ENCODE data around the gene DIP2C. TPM values are rescaled to one million over a fixed set of nuclear protein-coding genes. Genes with fewer than 3 reads are reported as not detected.

The DIP2C gene
- total RNA-seq, 1 donor from 2014 or later, result 24.8 TPM

DNA sequence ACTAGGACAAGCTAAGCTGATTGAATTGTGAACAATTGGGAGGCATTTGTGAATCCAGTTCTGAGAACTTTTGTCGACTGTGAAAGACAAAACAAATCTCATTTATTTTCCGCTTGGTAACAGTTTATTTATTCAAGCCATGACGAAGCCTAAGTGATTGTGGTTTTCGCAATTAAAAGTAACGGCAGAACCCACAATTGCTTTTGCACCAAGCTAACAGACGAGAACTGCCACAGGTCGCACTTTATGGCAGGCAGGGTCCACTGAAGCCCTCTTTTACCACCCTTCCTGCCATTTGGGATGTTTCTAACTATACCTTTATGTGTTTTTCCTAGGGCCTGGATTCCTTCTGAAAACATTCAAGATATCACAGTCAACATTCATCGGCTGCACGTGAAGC is 443.0 kb downstream of the DIP2C start:
- no peak for DNase-seq (ENCODE audit: low spot score)

DNA sequence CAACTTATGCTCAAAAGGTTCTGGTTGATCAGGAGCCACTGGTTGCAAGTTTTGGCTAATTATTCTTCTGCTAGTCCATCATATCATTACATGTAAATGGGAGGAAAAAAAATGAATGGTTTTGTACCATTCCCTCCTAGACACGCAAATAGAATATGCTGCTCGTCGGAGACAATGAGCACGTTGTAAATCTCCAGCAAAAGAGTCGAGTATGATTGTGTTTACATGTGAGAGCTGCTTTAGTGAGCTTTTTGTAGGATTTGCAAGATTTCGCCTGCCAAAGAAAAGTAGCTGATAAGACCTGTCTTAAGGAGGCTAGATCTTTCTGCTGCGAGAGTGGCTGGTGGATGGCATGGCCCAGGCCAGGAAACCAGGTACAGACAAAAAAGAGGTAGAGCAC is 445.2 kb downstream of the DIP2C start:
- peak; percentile 26 for DNase-seq (ENCODE audit: low spot score)

GRCh38 chr10:241966-242643 is 447.4 kb downstream of the DIP2C start:
- DNase-seq (ENCODE audit: low spot score), result no peak

DNA sequence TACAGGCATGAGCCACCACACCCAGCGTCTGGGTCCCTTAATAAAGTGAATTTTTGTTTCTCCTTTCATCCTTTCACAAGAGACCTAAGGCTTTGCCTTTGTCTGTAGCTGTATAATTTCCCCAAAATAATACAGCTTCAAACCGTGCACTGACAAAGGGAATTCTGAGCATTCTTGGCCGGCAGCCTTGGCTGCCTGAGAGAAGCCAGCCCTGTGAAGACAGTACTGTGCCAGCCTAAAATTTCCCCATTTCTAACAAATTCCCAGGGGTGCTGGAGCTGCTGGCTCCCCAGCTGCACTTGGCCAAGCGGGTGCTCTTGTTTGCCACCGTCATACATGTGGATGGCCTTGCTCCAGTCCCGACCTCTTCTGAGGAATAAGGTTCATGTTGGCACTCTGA is 448.0 kb downstream of the DIP2C start:
- no peak for DNase-seq (ENCODE audit: low spot score)

- no peak for DNase-seq (ENCODE audit: low spot score)
Observed at GRCh38 chr10:239109-239508, 450.4 kb downstream of the DIP2C start.

DNA sequence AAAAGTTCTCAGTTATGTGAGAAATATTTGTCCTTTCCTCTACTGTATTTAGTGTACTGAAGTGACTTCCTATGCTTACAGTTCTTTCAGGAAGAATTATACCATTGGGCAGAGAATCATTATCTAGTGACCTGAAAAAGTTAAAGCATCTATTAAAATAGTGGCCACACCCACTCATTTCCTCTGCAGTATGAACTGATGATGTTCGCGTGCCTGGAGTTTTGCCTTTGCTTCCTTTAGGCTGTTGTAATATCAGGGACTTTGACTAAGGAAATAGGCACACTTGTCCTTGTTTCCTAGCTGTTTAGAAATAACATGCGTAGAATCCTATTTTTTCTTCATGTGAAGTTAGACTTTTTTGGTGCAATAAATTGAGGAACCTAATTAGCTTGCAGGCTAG is 453.6 kb downstream of the DIP2C start:
- DNase-seq (ENCODE audit: low spot score), result no peak

- peak; percentile 70 for DNase-seq (ENCODE audit: low spot score)
Observed at GRCh38 chr10:234708-235406, 454.6 kb downstream of the DIP2C start.

GRCh38 chr10:232878-233277 is 456.6 kb downstream of the DIP2C start:
- DNase-seq (ENCODE audit: low spot score), result no peak

DNA sequence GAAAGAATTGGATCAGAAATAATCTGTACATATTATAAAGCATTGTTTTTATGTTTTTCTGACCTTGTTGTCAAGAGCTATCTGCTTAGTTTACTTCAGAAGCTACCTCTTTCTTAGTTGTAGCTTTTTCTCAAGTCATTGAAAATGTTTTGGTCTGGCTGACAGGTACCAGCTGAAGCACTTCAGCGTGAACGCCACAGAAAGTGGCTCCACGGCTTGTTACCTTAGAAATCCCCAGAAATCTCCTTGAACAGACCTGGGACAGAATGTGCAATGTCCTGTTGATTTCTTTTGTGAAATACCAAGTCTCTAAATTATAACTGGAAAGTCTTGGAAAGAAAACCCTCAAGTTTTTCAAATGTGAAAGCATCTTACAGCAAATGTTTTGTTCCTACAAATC is 457.4 kb downstream of the DIP2C start:
- no peak for DNase-seq (ENCODE audit: low spot score)

DNA sequence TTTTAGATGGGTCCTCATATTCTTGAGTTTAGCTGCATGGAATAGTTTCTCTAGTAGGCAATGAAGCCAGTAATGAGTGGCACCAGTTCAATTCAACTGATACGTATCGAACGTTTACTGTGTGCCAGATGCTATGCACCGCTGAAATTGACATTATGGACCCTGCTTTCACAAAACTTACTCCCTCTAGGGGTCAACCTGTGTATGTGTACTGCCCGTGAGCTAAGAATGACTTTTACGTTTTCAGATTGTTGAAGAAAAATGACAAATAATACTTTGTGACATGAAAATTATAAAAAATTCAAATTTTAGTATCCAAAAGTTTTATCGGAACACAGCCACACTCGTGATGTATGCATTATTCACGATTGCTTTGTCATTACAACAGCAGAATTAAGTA is 458.7 kb downstream of the DIP2C start:
- no peak for DNase-seq (ENCODE audit: low spot score)

GRCh38 chr10:228366-228765 is 461.1 kb downstream of the DIP2C start:
- DNase-seq (ENCODE audit: low spot score), result peak; percentile 37

DNA sequence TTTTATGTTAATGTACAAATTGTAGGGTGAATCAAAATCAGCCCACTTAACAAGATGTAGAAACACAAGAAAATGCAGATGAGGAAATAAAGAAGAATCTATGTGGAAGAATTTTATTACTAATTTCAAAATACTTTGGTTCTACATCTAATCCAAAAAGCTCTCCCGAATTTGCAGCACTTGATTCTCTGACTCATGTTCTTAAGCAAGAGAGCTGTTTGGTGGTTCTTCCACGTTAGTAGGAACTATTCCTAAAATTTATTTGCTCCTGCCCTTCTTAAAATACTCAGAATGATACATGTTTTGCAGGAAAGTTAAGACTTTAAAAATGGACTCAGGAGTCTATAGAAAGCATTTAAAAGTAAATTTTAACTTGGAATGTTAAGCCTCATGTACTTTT is 462.5 kb downstream of the DIP2C start:
- DNase-seq (ENCODE audit: low spot score), result peak; percentile 85

DNA sequence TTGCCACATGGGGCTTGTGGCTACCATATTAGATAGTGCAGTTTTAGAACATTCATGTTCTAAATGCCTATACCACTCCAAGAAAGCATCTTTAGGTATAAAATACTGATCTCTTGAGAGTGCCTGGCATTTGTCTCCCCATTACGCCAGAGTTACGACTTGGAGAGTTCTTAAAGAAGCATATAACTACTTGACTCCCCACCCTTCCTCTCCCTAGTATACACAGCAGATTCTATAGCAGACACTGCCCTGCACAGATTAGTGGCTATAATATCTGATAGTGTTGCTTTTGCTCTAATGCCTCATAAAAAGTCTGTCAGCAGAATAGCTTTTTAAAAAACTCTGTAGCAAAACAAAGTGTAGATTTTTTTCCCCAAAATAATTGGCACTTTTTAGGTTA is 463.4 kb downstream of the DIP2C start:
- peak; percentile 91 for DNase-seq (ENCODE audit: low spot score)

DNA sequence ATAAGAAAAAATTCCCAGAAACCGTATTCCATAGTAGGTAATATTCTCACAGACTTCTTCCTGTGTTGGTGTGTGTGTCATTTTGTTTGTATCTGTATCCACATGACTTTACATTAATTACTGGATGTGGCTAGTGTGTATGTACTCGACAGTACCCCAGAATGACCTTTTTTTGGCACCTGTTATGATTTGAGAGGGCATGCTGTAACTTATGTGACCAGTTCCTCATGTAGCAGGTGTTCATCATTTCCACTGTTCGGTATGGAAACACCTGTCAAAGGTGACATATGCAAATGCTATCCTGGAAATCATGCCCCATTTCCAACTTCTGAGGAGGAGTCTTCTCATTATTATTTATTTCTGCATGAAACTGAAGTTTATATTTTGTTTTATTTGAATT is 464.9 kb downstream of the DIP2C start:
- no peak for DNase-seq (ENCODE audit: low spot score)

Other genes starting within 250 kb of the DIP2C start
- 32.7 TPM for gene LARP4B, start 242.0 kb upstream of the DIP2C start, total RNA-seq (ENCODE audit: insufficient read depth, low replicate concordance)

Measured in umbilical cord (tissue), 2 donors.